ENCODE results near the gene ECM2. TPM values are rescaled to one million over a fixed set of nuclear protein-coding genes. Genes with fewer than 3 reads are reported as not detected.

Gene ECM2
- total RNA-seq, 1 donor: 62.2 TPM

DNA sequence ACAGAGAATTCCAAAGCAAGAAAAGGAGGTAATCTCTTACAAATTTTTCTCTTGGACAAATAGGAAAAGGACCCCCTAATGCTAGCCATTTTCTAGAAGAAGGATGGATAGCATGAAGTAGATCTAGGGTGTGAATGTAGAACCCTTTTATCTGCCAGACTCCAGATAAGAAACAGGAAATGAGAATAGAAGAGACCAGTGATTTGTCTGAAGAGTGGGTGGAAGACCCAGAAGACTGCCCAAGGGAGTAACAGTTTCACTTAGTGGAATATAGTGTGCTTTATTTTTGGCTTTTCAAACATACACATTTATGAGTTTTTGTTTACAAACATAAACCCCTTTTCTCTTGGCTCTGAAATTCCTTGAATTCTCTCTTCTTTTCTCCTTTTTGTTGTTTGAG lies 25.0 kb downstream of the ECM2 start:
- no peak overlapping the region for H3K4me3 ChIP-seq (ENCODE audit: insufficient read depth, low read length)
- H3K4me1 ChIP-seq (ENCODE audit: insufficient read depth, low read length): peaks cover 29% of the 10 kb centered on the region
- TF ChIP-seq, protein P1, sequence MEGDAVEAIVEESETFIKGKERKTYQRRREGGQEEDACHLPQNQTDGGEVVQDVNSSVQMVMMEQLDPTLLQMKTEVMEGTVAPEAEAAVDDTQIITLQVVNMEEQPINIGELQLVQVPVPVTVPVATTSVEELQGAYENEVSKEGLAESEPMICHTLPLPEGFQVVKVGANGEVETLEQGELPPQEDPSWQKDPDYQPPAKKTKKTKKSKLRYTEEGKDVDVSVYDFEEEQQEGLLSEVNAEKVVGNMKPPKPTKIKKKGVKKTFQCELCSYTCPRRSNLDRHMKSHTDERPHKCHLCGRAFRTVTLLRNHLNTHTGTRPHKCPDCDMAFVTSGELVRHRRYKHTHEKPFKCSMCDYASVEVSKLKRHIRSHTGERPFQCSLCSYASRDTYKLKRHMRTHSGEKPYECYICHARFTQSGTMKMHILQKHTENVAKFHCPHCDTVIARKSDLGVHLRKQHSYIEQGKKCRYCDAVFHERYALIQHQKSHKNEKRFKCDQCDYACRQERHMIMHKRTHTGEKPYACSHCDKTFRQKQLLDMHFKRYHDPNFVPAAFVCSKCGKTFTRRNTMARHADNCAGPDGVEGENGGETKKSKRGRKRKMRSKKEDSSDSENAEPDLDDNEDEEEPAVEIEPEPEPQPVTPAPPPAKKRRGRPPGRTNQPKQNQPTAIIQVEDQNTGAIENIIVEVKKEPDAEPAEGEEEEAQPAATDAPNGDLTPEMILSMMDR (IDR thresholded peaks at IDR 0.05; ENCODE audit: extremely low read depth, low read depth, low read length): no peak
- H3K9me3 ChIP-seq (ENCODE audit: low read depth, low read length): no peaks in the 10 kb centered on the region
- H3K27ac ChIP-seq (ENCODE audit: low read depth, low read length): no peak overlapping the region
- no peaks in the 10 kb centered on the region for H3K27me3 ChIP-seq (ENCODE audit: insufficient read depth, low read length)
- H2AFZ ChIP-seq (ENCODE audit: low read length): no peak overlapping the region
- DNase-seq (ENCODE audit: insufficient read length, low spot score, missing footprints): no peak
- no peak overlapping the region for H3K4me2 ChIP-seq (ENCODE audit: insufficient read depth, low read length)
- H3K79me2 ChIP-seq (ENCODE audit: insufficient read depth, low read length): no peaks in the 10 kb centered on the region
- no peaks in the 10 kb centered on the region for H3K36me3 ChIP-seq (ENCODE audit: insufficient read depth, low read length)
- no peaks in the 10 kb centered on the region for H4K20me1 ChIP-seq (ENCODE audit: insufficient read depth, low read length)

DNA sequence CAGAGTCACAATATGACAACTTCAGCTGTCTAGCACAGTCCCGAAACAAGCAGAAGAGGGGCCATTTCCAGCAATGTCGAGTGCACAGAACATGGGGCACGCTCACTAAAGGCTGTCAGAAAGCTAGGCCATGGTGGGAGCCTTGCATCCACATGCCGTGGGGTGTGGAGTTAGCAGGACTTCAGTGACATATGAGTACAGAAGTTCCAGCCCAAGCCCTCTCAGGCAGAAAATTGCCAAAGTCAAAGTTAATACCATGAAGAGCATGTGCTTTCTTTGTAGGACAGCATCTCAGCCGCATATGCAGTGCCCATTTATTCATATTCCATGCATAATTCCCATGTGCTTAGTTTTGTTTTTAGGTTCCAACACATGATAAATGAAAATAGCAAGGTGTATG lies 26.7 kb downstream of the ECM2 start:
- Histone ChIP-seq H3K4me1 (ENCODE audit: insufficient read depth, low read length) (peaks cover 44% of the 10 kb centered on the region), H3K4me2 (ENCODE audit: insufficient read depth, low read length) (no peak overlapping the region), H3K36me3 (ENCODE audit: insufficient read depth, low read length) (no peaks in the 10 kb centered on the region), H3K27me3 (ENCODE audit: insufficient read depth, low read length) (no peaks in the 10 kb centered on the region), H3K79me2 (ENCODE audit: insufficient read depth, low read length) (no peaks in the 10 kb centered on the region), H3K27ac (ENCODE audit: low read depth, low read length) (no peak overlapping the region), H3K9me3 (ENCODE audit: low read depth, low read length) (no peaks in the 10 kb centered on the region), H3K4me3 (ENCODE audit: insufficient read depth, low read length) (no peak overlapping the region), H2AFZ (ENCODE audit: low read length) (no peak overlapping the region), H4K20me1 (ENCODE audit: insufficient read depth, low read length) (no peaks in the 10 kb centered on the region)
- peak; percentile 3 for DNase-seq (ENCODE audit: insufficient read length, low spot score, missing footprints)
- TF ChIP-seq, protein P1 (IDR thresholded peaks at IDR 0.05; ENCODE audit: extremely low read depth, low read depth, low read length): no peak

DNA sequence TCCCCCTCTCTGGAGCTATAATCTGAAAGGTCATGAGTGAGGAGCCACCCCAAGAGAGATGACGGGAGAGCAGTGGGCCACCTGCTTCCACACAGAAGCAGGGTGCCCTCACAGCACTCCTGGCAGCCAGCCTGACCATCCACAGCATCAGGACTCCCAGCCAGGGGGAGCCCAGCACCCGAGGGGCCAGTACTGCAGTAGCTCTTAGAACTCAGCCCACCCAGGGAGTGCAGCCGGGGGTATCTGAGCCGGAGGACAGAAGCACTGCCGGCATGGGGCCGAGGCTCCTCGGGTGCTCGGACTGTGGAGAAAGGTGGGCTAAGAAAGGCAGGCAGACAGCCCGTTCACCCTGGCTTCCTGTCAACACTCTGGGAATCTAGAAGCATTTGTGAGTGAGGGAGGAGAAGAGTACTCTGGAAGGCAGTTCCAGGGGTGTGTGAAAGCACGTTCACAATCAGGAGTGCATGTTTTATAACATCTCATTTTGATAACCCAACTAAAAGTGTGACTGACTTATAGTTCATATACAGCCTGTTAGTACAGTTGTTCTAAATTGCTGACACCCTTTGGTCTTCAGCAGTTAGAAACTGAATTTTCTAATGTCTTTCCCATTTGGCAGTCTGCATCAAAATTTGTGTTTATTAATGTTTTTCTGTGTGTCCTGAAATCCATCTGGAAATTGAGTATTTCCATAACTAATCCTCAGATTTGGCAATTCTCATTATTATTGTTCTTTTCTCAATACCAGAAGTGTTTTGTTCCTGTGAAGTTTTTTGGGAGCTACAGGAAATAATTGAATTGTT lies 27.6 kb downstream of the ECM2 start:
- no peaks in the 10 kb centered on the region for H3K79me2 ChIP-seq (ENCODE audit: insufficient read depth, low read length)
- TF ChIP-seq, protein P1 (IDR thresholded peaks at IDR 0.05; ENCODE audit: extremely low read depth, low read depth, low read length): no peak
- H3K36me3 ChIP-seq (ENCODE audit: insufficient read depth, low read length): no peaks in the 10 kb centered on the region
- no peaks in the 10 kb centered on the region for H3K27me3 ChIP-seq (ENCODE audit: insufficient read depth, low read length)
- H3K9me3 ChIP-seq (ENCODE audit: low read depth, low read length): no peaks in the 10 kb centered on the region
- no peak overlapping the region for H3K27ac ChIP-seq (ENCODE audit: low read depth, low read length)
- DNase-seq (ENCODE audit: insufficient read length, low spot score, missing footprints): no peak
- no peaks in the 10 kb centered on the region for H4K20me1 ChIP-seq (ENCODE audit: insufficient read depth, low read length)
- peaks cover 44% of the 10 kb centered on the region for H3K4me1 ChIP-seq (ENCODE audit: insufficient read depth, low read length)
- H2AFZ ChIP-seq (ENCODE audit: low read length): peak overlapping the region; percentile 47
- H3K4me2 ChIP-seq (ENCODE audit: insufficient read depth, low read length): no peak overlapping the region
- no peak overlapping the region for H3K4me3 ChIP-seq (ENCODE audit: insufficient read depth, low read length)

DNA sequence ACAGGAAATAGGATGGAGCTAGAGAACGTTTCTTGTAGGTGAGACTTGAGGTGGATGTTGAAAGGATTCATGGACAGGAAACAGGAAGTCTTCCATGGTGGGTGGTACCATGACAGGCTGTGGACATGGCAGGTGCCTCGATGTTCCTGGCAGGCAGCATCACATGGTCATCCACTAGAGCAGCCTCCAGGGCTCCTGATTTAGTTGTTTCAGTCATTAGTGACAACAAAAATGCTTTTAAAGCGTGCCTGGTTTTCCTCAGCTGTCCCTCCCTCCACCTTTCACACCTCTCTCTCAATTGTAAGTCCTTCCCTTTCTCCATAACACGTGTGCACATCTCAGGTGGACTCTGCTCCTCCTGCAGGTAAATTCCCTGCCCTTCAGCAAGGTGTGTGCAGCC lies 28.3 kb downstream of the ECM2 start:
- H3K27ac ChIP-seq (ENCODE audit: low read depth, low read length): peak overlapping the region; percentile 84
- H3K9me3 ChIP-seq (ENCODE audit: low read depth, low read length): no peaks in the 10 kb centered on the region
- H3K4me2 ChIP-seq (ENCODE audit: insufficient read depth, low read length): no peak overlapping the region
- H3K27me3 ChIP-seq (ENCODE audit: insufficient read depth, low read length): no peaks in the 10 kb centered on the region
- TF ChIP-seq, protein P1 (IDR thresholded peaks at IDR 0.05; ENCODE audit: extremely low read depth, low read depth, low read length): no peak
- peak overlapping the region; percentile 47 for H2AFZ ChIP-seq (ENCODE audit: low read length)
- no peaks in the 10 kb centered on the region for H3K79me2 ChIP-seq (ENCODE audit: insufficient read depth, low read length)
- H3K4me1 ChIP-seq (ENCODE audit: insufficient read depth, low read length): peaks cover 40% of the 10 kb centered on the region
- no peak overlapping the region for H3K4me3 ChIP-seq (ENCODE audit: insufficient read depth, low read length)
- H4K20me1 ChIP-seq (ENCODE audit: insufficient read depth, low read length): no peaks in the 10 kb centered on the region
- H3K36me3 ChIP-seq (ENCODE audit: insufficient read depth, low read length): no peaks in the 10 kb centered on the region
- no peak for DNase-seq (ENCODE audit: insufficient read length, low spot score, missing footprints)
